ENCODE measurements around the gene DCAKD. TPM values are rescaled to one million over a fixed set of nuclear protein-coding genes. Genes with fewer than 3 reads are reported as not detected.

The DCAKD gene
- total RNA-seq, 1 experiment from 2014 or later, result 15.1 TPM

DNA sequence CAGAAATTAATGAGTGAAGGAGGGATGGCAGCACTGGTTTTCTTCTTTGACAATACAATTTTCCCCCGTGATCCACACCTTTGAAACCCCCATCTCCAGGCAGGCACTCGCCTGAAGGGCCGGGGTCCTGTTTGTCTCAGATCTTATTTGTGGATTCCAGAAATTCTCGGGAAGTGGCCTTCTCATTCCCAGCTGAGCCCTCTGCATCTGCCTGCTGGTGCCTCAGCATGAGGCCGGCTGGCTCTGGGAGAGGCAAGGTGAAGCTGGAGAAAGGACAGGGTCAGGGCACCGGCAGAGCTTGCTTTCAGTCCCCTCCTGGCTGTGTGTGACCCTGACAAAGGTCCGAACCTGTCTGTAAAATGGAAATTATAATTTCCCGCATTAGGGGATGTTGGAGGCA lies 47.6 kb downstream of the DCAKD start:
- H3K36me3 Mint-ChIP-seq (ENCODE audit: insufficient read depth, unreplicated experiment), result peaks cover 4% of the 10 kb centered on the region
- no peaks in the 10 kb centered on the region for H3K4me1 Mint-ChIP-seq (ENCODE audit: low read depth, unreplicated experiment)
- peaks cover 9% of the 10 kb centered on the region for H3K9me3 Mint-ChIP-seq (ENCODE audit: unreplicated experiment)
- no TSS peak for BruUV-seq (replicated peaks)
- no peaks in the 10 kb centered on the region for H3K27me3 ChIP-seq (replicated peaks; ENCODE audit: control insufficient read depth, insufficient read depth, low read length)
- TF ChIP-seq, protein P1, sequence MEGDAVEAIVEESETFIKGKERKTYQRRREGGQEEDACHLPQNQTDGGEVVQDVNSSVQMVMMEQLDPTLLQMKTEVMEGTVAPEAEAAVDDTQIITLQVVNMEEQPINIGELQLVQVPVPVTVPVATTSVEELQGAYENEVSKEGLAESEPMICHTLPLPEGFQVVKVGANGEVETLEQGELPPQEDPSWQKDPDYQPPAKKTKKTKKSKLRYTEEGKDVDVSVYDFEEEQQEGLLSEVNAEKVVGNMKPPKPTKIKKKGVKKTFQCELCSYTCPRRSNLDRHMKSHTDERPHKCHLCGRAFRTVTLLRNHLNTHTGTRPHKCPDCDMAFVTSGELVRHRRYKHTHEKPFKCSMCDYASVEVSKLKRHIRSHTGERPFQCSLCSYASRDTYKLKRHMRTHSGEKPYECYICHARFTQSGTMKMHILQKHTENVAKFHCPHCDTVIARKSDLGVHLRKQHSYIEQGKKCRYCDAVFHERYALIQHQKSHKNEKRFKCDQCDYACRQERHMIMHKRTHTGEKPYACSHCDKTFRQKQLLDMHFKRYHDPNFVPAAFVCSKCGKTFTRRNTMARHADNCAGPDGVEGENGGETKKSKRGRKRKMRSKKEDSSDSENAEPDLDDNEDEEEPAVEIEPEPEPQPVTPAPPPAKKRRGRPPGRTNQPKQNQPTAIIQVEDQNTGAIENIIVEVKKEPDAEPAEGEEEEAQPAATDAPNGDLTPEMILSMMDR (IDR thresholded peaks at IDR 0.05; ENCODE audit: insufficient read depth in 1 of 2, low read depth in 1 of 2, low read length in 1 of 2, severe bottlenecking in 1 of 2, unreplicated experiment in 1 of 2), result no peak
- POLR2A ChIA-PET, result interaction anchor here (0.7 kb wide), 1 partner anchor 145 kb away, joined by 11 read pairs; the partner anchor contains the start of gene HEXIM1
- no peaks in the 10 kb centered on the region for H3K4me1 ChIP-seq
- no peak for DNase-seq
- intact Hi-C loops (cut with micrococcal nuclease; ENCODE audit: unreplicated experiment), result no loop called here
- CTCF ChIA-PET, result interaction anchor here (0.5 to 0.8 kb wide), 3 partner anchors 48 to 312 kb away, joined by 3 to 5 read pairs (median 4); no protein-coding TSS in a partner anchor
- H3K27me3 Mint-ChIP-seq (ENCODE audit: insufficient read depth, unreplicated experiment), result no peaks in the 10 kb centered on the region
- H3K36me3 ChIP-seq (ENCODE audit: control insufficient read depth, insufficient read depth, low read length), result no peaks in the 10 kb centered on the region
- H3K4me3 Mint-ChIP-seq (ENCODE audit: unreplicated experiment), result no peak overlapping the region
- H3K9me3 ChIP-seq, result 0 out of 2 replicates have a peak, but pooled peaks cover 8% of the 10 kb centered on the region
- no peak overlapping the region for H3K4me3 ChIP-seq (ENCODE audit: low read depth, low read length)
- no peak overlapping the region for H3K27ac Mint-ChIP-seq (ENCODE audit: unreplicated experiment)

DNA sequence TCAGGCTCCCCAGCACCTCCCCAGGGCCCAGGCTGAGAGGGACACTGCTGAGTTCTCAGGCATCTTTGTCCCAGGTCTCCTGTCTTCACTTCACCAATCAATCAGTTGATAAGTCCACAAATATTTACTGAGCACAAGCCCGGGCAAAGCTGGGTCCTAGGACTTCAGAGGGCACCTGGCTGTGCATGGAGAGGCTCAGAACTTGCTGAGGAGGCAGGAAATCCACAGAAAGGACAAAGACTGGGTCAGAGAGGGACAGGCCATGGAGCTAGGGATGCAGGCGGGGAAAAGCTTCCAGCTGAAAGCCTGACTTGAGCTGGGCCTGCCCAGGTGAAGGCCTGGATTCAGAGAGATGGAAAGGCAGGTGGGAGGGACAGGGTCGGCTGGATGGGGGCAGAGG lies 50.1 kb downstream of the DCAKD start:
- H3K27me3 Mint-ChIP-seq (ENCODE audit: insufficient read depth, unreplicated experiment), result no peaks in the 10 kb centered on the region
- DNase-seq, result no peak
- no peaks in the 10 kb centered on the region for H3K36me3 ChIP-seq (ENCODE audit: control insufficient read depth, insufficient read depth, low read length)
- TF ChIP-seq, protein P1 (IDR thresholded peaks at IDR 0.05; ENCODE audit: insufficient read depth in 1 of 2, low read depth in 1 of 2, low read length in 1 of 2, severe bottlenecking in 1 of 2, unreplicated experiment in 1 of 2), result no peak
- H3K9me3 Mint-ChIP-seq (ENCODE audit: unreplicated experiment), result peaks cover 11% of the 10 kb centered on the region
- no peak overlapping the region for H3K4me3 Mint-ChIP-seq (ENCODE audit: unreplicated experiment)
- H3K4me3 ChIP-seq (ENCODE audit: low read depth, low read length), result no peak overlapping the region
- H3K27me3 ChIP-seq (replicated peaks; ENCODE audit: control insufficient read depth, insufficient read depth, low read length), result no peaks in the 10 kb centered on the region
- POLR2A ChIA-PET, result no interaction called here
- H3K4me1 ChIP-seq, result peaks cover 6% of the 10 kb centered on the region; the same call in 1 of the 2 replicates
- no TSS peak for BruUV-seq (replicated peaks)
- CTCF ChIA-PET, result no interaction called here
- 0 out of 2 replicates have a peak, but pooled peaks cover 8% of the 10 kb centered on the region for H3K9me3 ChIP-seq
- intact Hi-C loops (cut with micrococcal nuclease; ENCODE audit: unreplicated experiment), result no loop called here
- no peak overlapping the region for H3K27ac Mint-ChIP-seq (ENCODE audit: unreplicated experiment)
- H3K4me1 Mint-ChIP-seq (ENCODE audit: low read depth, unreplicated experiment), result no peaks in the 10 kb centered on the region
- H3K36me3 Mint-ChIP-seq (ENCODE audit: insufficient read depth, unreplicated experiment), result peaks cover 4% of the 10 kb centered on the region

DNA sequence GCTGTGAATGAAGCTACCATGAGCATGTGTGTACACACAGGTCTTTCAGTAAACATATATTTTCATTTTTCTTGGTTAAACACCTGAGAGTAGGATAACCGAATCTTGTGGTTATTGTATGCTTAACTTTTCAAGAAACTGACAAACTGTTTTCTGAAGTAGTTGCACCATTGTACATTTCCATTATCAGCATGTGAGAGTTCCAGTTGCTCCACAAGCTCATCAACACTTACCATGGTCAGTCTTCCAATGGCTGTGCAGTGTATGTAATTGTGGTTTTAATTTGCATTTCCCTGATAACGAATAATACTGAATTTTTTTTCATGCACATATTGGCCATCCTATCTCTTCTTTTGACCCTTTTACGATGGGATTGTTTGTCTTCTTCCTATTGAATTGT lies 52.0 kb downstream of the DCAKD start:
- Mint-ChIP-seq H3K27ac (ENCODE audit: unreplicated experiment) (no peak overlapping the region), H3K9me3 (ENCODE audit: unreplicated experiment) (peaks cover 11% of the 10 kb centered on the region), H3K36me3 (ENCODE audit: insufficient read depth, unreplicated experiment) (peaks cover 4% of the 10 kb centered on the region), H3K27me3 (ENCODE audit: insufficient read depth, unreplicated experiment) (peaks cover 2% of the 10 kb centered on the region), H3K4me3 (ENCODE audit: unreplicated experiment) (no peak overlapping the region), H3K4me1 (ENCODE audit: low read depth, unreplicated experiment) (no peaks in the 10 kb centered on the region)
- TF ChIP-seq, protein P1 (IDR thresholded peaks at IDR 0.05; ENCODE audit: insufficient read depth in 1 of 2, low read depth in 1 of 2, low read length in 1 of 2, severe bottlenecking in 1 of 2, unreplicated experiment in 1 of 2), result no peak
- Histone ChIP-seq H3K9me3 (0 out of 2 replicates have a peak, but pooled peaks cover 8% of the 10 kb centered on the region), H3K4me1 (peaks cover 6% of the 10 kb centered on the region; the same call in 1 of the 2 replicates), H3K27me3 (replicated peaks; ENCODE audit: control insufficient read depth, insufficient read depth, low read length) (no peaks in the 10 kb centered on the region), H3K4me3 (ENCODE audit: low read depth, low read length) (no peak overlapping the region), H3K36me3 (ENCODE audit: control insufficient read depth, insufficient read depth, low read length) (no peaks in the 10 kb centered on the region)
- CTCF ChIA-PET, result interaction anchor here (0.5 to 0.6 kb wide), 2 partner anchors 27 to 723 kb away, joined by 3 to 4 read pairs; no protein-coding TSS in a partner anchor
- POLR2A ChIA-PET, result no interaction called here
- no TSS peak for BruUV-seq (replicated peaks)
- intact Hi-C loops (cut with micrococcal nuclease; ENCODE audit: unreplicated experiment), result no loop called here
- no peak for DNase-seq

Data from Caco-2 (cell line).